Mesendoderm (in vitro differentiated cells): ENCODE results near the gene CD160.

Source experiments
- DNase-seq: peaks from one replicate; pipeline ENCODE4 v3.0.0; 2013
- H2AK5ac ChIP-seq: 2 replicates; pipeline ENCODE4 v1.6.1; 2013; ENCODE audit warnings: low read length, inconsistent platforms
- H2BK120ac ChIP-seq: 2 replicates; pipeline ENCODE4 v1.6.1; 2013; ENCODE audit warnings: low read depth, mild to moderate bottlenecking, low read length, moderate library complexity, mixed read lengths
- H2BK15ac ChIP-seq: replicated peaks from 2 replicates; pipeline ENCODE4 v1.6.1; 2013; ENCODE audit warnings: low read depth, mild to moderate bottlenecking, moderate library complexity
- H2BK5ac ChIP-seq: 2 replicates; pipeline ENCODE4 v1.6.1; 2013; ENCODE audit warnings: low read length, inconsistent platforms
- H3K18ac ChIP-seq: 2 replicates; pipeline ENCODE4 v1.6.1; 2013; ENCODE audit warnings: mild to moderate bottlenecking, low read length, mixed read lengths
- H3K23ac ChIP-seq: one replicate; pipeline ENCODE4 v1.6.1; 2013; ENCODE audit warnings: low read length
- H3K27ac ChIP-seq: 2 replicates; pipeline ENCODE4 v1.5.1; 2013; ENCODE audit warnings: low read depth, mild to moderate bottlenecking, inconsistent platforms, low read length, moderate library complexity
- H3K27me3 ChIP-seq: 2 replicates; pipeline ENCODE4 v1.6.1; 2013; ENCODE audit warnings: low read length, control low read depth, mild to moderate bottlenecking, inconsistent platforms; ENCODE audit not compliant: insufficient read depth, poor library complexity
- H3K36me3 ChIP-seq: 2 replicates; pipeline ENCODE4 v1.6.1; 2013; ENCODE audit warnings: low read length, inconsistent platforms; ENCODE audit not compliant: control insufficient read depth, insufficient read depth
- H3K4ac ChIP-seq: one replicate; pipeline ENCODE4 v1.6.1; 2013; ENCODE audit warnings: low read depth, mild to moderate bottlenecking, low read length, moderate library complexity
- H3K4me1 ChIP-seq: 2 replicates; pipeline ENCODE4 v1.6.1; 2013; ENCODE audit warnings: low read depth, low read length, inconsistent platforms; ENCODE audit not compliant: control insufficient read depth
- H3K4me2 ChIP-seq: 2 replicates; pipeline ENCODE4 v1.6.1; 2013; ENCODE audit warnings: low read length
- H3K4me3 ChIP-seq: 2 replicates; pipeline ENCODE4 v1.5.1; 2013; ENCODE audit warnings: mild to moderate bottlenecking, low read length
- H3K56ac ChIP-seq: one replicate; pipeline ENCODE4 v1.6.1; 2013; ENCODE audit warnings: low read length
- H3K79me1 ChIP-seq: 2 replicates; pipeline ENCODE4 v1.6.1; 2013; ENCODE audit warnings: low read length, inconsistent platforms
- H3K79me2 ChIP-seq: 2 replicates; pipeline ENCODE4 v1.6.1; 2013; ENCODE audit warnings: mild to moderate bottlenecking, low read length; ENCODE audit not compliant: control insufficient read depth, insufficient read depth
- H3K9ac ChIP-seq: 2 replicates; pipeline ENCODE4 v1.6.1; 2013; ENCODE audit warnings: low read length, inconsistent platforms
- H4K5ac ChIP-seq: one replicate; pipeline ENCODE4 v1.6.1; 2013; ENCODE audit warnings: low read length
- H4K8ac ChIP-seq: one replicate; pipeline ENCODE4 v1.6.1; 2013; ENCODE audit warnings: low read depth, mild to moderate bottlenecking, control low read depth, low read length, moderate library complexity
- WGBS: extraction: QIAGEN DNeasy Blood & Tissue Kit; methylation state at CpG from one replicate; pipeline ENCODE4 v1.1.7; 2013; ENCODE audit warnings: low lambda C conversion rate, missing lambda C conversion rate; ENCODE audit not compliant: insufficient coverage; ENCODE audit errors: extremely low coverage; 5-methylcytosine and 5-hydroxymethylcytosine counted together

Gene CD160

DNA sequence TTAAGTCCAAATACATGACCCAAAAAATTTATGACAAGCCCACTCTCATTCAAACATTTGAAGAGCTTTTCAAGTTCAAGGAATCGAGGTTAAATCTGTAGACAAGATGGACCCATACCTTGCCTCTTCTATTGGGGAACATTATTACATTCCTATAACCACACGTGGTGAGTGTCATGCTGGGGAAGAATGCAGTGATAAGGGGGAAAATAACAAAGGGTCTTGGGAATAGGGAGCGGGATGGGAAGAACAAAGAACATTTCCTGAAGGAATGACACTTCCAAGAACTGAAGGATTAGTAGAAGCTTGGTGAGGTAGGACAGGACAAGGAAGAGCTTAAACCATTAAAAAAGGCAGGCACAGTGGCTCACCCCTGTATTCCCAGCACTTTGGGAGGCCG is 31.0 kb upstream of the CD160 start:
- Histone ChIP-seq H2BK120ac (no peak overlapping the region), H3K18ac (no peak overlapping the region), H3K4me3 (no peak overlapping the region), H3K23ac (no peak overlapping the region), H3K36me3 (no peaks in the 10 kb centered on the region), H3K4ac (no peak overlapping the region), H3K79me1 (no peaks in the 10 kb centered on the region), H2BK15ac (no peak overlapping the region), H3K4me1 (peaks cover 2% of the 10 kb centered on the region), H3K27ac (no peak overlapping the region), H3K4me2 (no peak overlapping the region), H2BK5ac (no peak overlapping the region), H2AK5ac (no peak overlapping the region), H3K79me2 (no peaks in the 10 kb centered on the region), H3K27me3 (no peaks in the 10 kb centered on the region), H4K8ac (no peak overlapping the region), H3K56ac (no peak overlapping the region), H4K5ac (no peak overlapping the region), H3K9ac (no peak overlapping the region)
- WGBS: no CpG with 5 or more reads among the region's 4 CpGs
- peak; percentile 75 for DNase-seq

DNA sequence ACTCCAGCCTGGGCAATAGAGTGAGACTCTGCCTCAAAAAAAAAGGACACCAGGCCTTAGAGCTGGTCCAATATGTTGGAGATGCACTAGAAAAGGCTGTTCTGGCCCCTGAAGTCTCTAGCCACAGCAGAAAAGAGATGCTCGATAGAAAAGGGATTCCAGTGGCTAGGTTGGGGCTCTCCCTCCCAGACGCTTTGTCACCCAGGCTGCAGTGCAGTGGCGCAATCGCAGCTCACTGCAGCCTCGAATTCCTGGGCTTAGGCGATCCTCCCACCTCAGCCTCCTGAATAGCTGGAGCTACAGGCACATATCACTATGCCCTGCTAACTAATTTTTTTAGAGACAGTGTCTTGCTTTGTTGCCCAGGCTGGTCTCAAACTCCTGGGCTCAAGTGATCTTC is 30.4 kb upstream of the CD160 start:
- no peak for DNase-seq
- Histone ChIP-seq H3K18ac (no peak overlapping the region), H3K4me3 (no peak overlapping the region), H3K4me1 (peaks cover 2% of the 10 kb centered on the region), H4K8ac (no peak overlapping the region), H3K79me1 (no peaks in the 10 kb centered on the region), H2BK5ac (no peak overlapping the region), H3K27ac (no peak overlapping the region), H2BK120ac (no peak overlapping the region), H3K27me3 (no peaks in the 10 kb centered on the region), H3K9ac (no peak overlapping the region), H3K36me3 (no peaks in the 10 kb centered on the region), H3K4me2 (no peak overlapping the region), H3K4ac (no peak overlapping the region), H2BK15ac (no peak overlapping the region), H4K5ac (no peak overlapping the region), H3K23ac (no peak overlapping the region), H3K56ac (no peak overlapping the region), H2AK5ac (no peak overlapping the region), H3K79me2 (no peaks in the 10 kb centered on the region)
- no CpG with 5 or more reads among the region's 6 CpGs for WGBS

DNA sequence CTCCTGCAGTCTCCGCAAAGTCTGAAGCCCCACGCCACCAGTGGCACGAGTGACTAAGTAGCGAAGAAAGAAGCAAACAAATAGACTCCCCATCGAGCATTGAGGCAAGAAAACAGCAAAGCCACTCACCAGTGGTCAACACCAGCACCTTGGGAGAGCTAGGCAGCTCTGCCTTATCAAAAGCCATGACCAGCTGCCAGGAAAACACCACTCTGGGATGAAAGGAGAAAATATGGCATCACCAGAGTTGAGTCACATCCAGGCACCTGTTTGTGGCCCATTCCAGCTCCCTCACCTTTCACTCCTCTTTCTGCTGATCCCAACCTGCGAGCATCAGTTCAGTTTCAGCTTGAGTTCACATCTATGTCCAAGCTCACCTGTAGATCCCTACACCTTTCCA is 29.4 kb upstream of the CD160 start:
- DNase-seq: no peak
- Histone ChIP-seq H2BK15ac (no peak overlapping the region), H4K5ac (no peak overlapping the region), H3K79me2 (no peaks in the 10 kb centered on the region), H3K9ac (no peak overlapping the region), H4K8ac (no peak overlapping the region), H3K18ac (no peak overlapping the region), H3K79me1 (no peaks in the 10 kb centered on the region), H3K36me3 (no peaks in the 10 kb centered on the region), H2BK120ac (no peak overlapping the region), H3K4ac (no peak overlapping the region), H3K23ac (no peak overlapping the region), H3K27ac (no peak overlapping the region), H2AK5ac (no peak overlapping the region), H3K56ac (no peak overlapping the region), H2BK5ac (no peak overlapping the region), H3K4me3 (no peak overlapping the region), H3K4me2 (no peak overlapping the region), H3K4me1 (peaks cover 2% of the 10 kb centered on the region), H3K27me3 (no peaks in the 10 kb centered on the region)
- no CpG with 5 or more reads among the region's 6 CpGs for whole genome bisulfite sequencing

DNA sequence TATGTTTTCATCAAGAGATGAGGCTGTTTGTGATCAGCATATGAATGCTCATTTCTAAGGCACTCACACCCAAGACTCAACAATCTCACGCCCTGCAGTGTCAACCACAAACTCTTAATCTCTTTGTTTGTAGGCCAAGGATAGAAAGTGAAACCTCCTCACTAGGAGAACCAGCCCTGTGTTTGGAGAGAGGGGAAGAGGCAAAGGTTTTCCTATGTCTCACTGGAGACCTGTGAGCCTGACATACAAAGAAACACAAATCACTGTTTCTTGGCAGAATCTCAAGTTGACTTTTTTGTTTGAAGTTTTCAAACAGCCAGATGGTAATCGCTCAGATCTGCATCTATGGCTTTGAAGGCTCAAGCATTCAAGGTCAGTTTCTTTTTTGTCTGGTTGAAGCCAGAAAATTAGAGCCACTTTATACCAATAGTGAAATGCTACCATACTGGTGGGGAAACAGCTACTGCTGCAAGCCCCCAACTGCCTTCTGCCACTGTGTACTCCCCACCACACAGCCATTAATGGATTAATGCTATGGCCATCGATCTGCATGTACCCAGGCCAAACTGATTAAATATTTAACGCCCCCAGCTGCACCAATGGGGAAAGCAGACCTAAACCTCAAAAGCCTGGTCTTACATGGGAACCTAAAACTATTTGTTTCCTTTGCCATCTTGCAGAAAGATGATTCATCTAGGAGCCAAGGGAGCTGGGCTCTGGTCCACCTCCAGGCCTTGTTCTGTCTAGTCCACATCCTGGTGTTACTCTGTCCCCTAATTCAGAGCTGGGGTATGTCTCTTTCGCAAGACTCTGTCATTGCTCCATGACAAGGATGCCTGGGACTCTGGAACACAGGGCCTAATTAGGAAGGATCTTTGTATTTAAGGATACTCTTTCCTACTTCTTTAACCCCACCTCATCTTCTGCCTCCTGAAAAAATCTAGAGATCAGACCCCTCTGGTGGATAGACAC is 28.4 kb upstream of the CD160 start:
- peaks cover 2% of the 10 kb centered on the region for H3K4me1 ChIP-seq
- H3K23ac ChIP-seq: no peak overlapping the region
- no peaks in the 10 kb centered on the region for H3K79me1 ChIP-seq
- no peak overlapping the region for H3K18ac ChIP-seq
- H2BK15ac ChIP-seq: no peak overlapping the region
- no peak overlapping the region for H4K8ac ChIP-seq
- no CpG with 5 or more reads among the region's 5 CpGs for WGBS
- H2BK5ac ChIP-seq: no peak overlapping the region
- H3K4ac ChIP-seq: no peak overlapping the region
- H2BK120ac ChIP-seq: no peak overlapping the region
- peak; percentile 54 for DNase-seq
- no peaks in the 10 kb centered on the region for H3K36me3 ChIP-seq
- H3K56ac ChIP-seq: no peak overlapping the region
- H4K5ac ChIP-seq: no peak overlapping the region
- no peaks in the 10 kb centered on the region for H3K27me3 ChIP-seq
- no peak overlapping the region for H3K4me2 ChIP-seq
- H3K4me3 ChIP-seq: no peak overlapping the region
- no peak overlapping the region for H2AK5ac ChIP-seq
- no peak overlapping the region for H3K27ac ChIP-seq
- H3K79me2 ChIP-seq: no peaks in the 10 kb centered on the region
- H3K9ac ChIP-seq: no peak overlapping the region

DNA sequence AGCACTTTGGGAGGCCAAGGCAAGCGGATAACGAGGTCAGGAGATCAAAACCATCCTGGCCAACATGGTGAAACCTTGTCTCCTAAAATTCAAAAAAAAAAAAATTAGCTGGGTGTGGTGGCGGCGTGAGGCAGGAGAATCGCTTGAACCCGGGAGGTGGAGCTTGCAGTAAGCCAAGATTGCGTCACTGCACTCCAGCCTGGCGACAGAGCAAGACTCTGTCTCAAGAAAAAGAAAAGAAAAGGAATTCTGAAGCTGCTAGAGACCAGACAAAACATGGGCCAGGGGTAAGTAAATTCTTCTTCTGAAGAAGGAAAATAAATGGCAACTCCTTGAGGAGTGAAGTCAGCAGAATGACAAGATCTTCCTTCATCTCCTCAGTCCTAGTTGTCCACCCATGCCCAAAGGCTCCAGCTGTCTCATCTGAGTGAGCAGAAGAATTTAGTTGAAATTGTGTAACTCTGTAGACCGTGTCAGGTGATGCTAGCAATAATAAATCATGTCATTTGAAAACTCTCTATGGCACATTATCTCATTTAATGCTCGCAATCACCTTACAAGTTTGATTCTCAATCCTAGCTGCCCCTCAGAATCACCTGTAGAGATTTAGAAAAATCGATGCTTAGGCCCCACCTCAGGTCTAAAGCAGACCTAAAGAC is 26.4 kb upstream of the CD160 start:
- Histone ChIP-seq H3K79me2 (no peaks in the 10 kb centered on the region), H3K23ac (no peak overlapping the region), H3K79me1 (no peaks in the 10 kb centered on the region), H2AK5ac (no peak overlapping the region), H2BK120ac (no peak overlapping the region), H3K4me2 (no peak overlapping the region), H2BK5ac (no peak overlapping the region), H3K9ac (no peak overlapping the region), H3K27me3 (no peaks in the 10 kb centered on the region), H4K8ac (no peak overlapping the region), H4K5ac (no peak overlapping the region), H3K36me3 (no peaks in the 10 kb centered on the region), H3K4me1 (peaks cover 2% of the 10 kb centered on the region), H3K27ac (no peak overlapping the region), H3K56ac (no peak overlapping the region), H2BK15ac (no peak overlapping the region), H3K4ac (no peak overlapping the region), H3K18ac (no peak overlapping the region), H3K4me3 (no peak overlapping the region)
- WGBS: no CpG with 5 or more reads among the region's 11 CpGs
- DNase-seq: no peak
